Measurements from ENCODE around the gene SRRM2. TPM values are rescaled to one million over a fixed set of nuclear protein-coding genes. Genes with fewer than 3 reads are reported as not detected.

Gene SRRM2
- total RNA-seq, 1 experiment from 2014 or later, result 617 TPM

- no peak for ATAC-seq
- intact Hi-C loops (cut with micrococcal nuclease; ENCODE audit: unreplicated experiment), result no loop called here
- Histone ChIP-seq H3K27ac (ENCODE audit: low read length) (no peak overlapping the region), H3K9me3 (ENCODE audit: control insufficient read depth, insufficient read depth, low read depth, low read length) (no peaks in the 10 kb centered on the region), H3K27me3 (ENCODE audit: control insufficient read depth, insufficient read depth, low read length) (no peaks in the 10 kb centered on the region), H3K36me3 (ENCODE audit: control insufficient read depth, insufficient read depth, low read length) (no peaks in the 10 kb centered on the region), H3K4me1 (ENCODE audit: control insufficient read depth, insufficient read depth, low read length) (0 out of 2 replicates have a peak, but pooled peaks cover 2% of the 10 kb centered on the region), H3K4me3 (ENCODE audit: low read depth in 2 of 2, low read length in 2 of 2) (no peak overlapping the region)
- TF ChIP-seq CTCF (IDR thresholded peaks at IDR 0.05), result no peak
- TF ChIP-seq REST (IDR thresholded peaks at IDR 0.05; ENCODE audit: insufficient read depth in 1 of 2, low read depth in 2 of 2, low read length in 1 of 2), result no peak
- in situ Hi-C loops (cut with HindIII; ENCODE audit: low pct_unique_long_range_greater_than_20kb, low sequenced_read_pairs), result no loop called here
- ChIA-PET CTCF (no interaction called here), POLR2A (no interaction called here)
- no TSS peak for BruUV-seq (replicated peaks)
- no peak for DNase-seq (ENCODE audit: low read depth, low spot score)
These were observed 40.5 kb downstream of the SRRM2 start for GRCh38 chr16:2792940-2793339.

- POLR2A ChIA-PET, result no interaction called here
- no TSS peak for BruUV-seq (replicated peaks)
- no peak overlapping the region for H3K4me3 ChIP-seq (ENCODE audit: low read depth in 2 of 2, low read length in 2 of 2)
- H3K27me3 ChIP-seq (ENCODE audit: control insufficient read depth, insufficient read depth, low read length), result no peaks in the 10 kb centered on the region
- intact Hi-C loops (cut with micrococcal nuclease; ENCODE audit: unreplicated experiment), result no loop called here
- CTCF ChIA-PET, result no interaction called here
- TF ChIP-seq CTCF (IDR thresholded peaks at IDR 0.05) (no peak), POLR2AphosphoS5 (IDR thresholded peaks at IDR 0.05; ENCODE audit: low read depth, low read length) (no peak), REST (IDR thresholded peaks at IDR 0.05; ENCODE audit: insufficient read depth in 1 of 2, low read depth in 2 of 2, low read length in 1 of 2) (no peak), TCF7L2 (IDR thresholded peaks at IDR 0.05; ENCODE audit: low read depth, low read length) (no peak), SIN3A (IDR thresholded peaks at IDR 0.05; ENCODE audit: borderline replicate concordance, insufficient read depth, low read depth, low read length) (no peak)
- in situ Hi-C loops (cut with HindIII; ENCODE audit: low pct_unique_long_range_greater_than_20kb, low sequenced_read_pairs), result no loop called here
- H3K27ac ChIP-seq (ENCODE audit: low read length), result no peak overlapping the region
- 0 out of 2 replicates have a peak, but pooled peaks cover 2% of the 10 kb centered on the region for H3K4me1 ChIP-seq (ENCODE audit: control insufficient read depth, insufficient read depth, low read length)
- DNase-seq (ENCODE audit: low read depth, low spot score), result no peak
- H3K9me3 ChIP-seq (ENCODE audit: control insufficient read depth, insufficient read depth, low read depth, low read length), result no peaks in the 10 kb centered on the region
- no peaks in the 10 kb centered on the region for H3K36me3 ChIP-seq (ENCODE audit: control insufficient read depth, insufficient read depth, low read length)
- ATAC-seq, result no peak
These were observed 43.1 kb downstream of the SRRM2 start for GRCh38 chr16:2795395-2796143.

Measured in Panc1 (cell line).